DND-41 (cell line): ENCODE results near the gene CYB5B.
"Not testable (repeated sequence)": the region's sequence is repeated elsewhere in the genome, so short reads cannot be mapped to it uniquely, and the experiment has no call there.

ENCODE experiments used
- ATAC-seq: fragments of 200-7000 bp; cut with Tn5 transposase; 3 replicates; pipeline ENCODE4 v1.9.1; 2021; ENCODE audit warnings: low read depth; ENCODE audit not compliant: insufficient read depth
- DNase-seq: peaks from one replicate; pipeline ENCODE4 v3.0.0-alpha.2; 2020
- H2AFZ ChIP-seq: 2 replicates; pipeline ENCODE4 v1.6.0; 2012; ENCODE audit warnings: low read depth, low read length
- H3K27ac ChIP-seq: 2 replicates; pipeline ENCODE4 v1.5.1; 2012; ENCODE audit warnings: low read length, inconsistent platforms
- H3K27me3 ChIP-seq: fragments of 200-600 bp; sonication (generic); 2 replicates; pipeline ENCODE4 v1.6.0; 2012; ENCODE audit warnings: low read length, mild to moderate bottlenecking, inconsistent platforms; ENCODE audit not compliant: insufficient read depth, poor library complexity
- H3K36me3 ChIP-seq: 2 replicates; pipeline ENCODE4 v1.5.1; 2012; ENCODE audit warnings: low read length, inconsistent platforms; ENCODE audit not compliant: insufficient read depth
- H3K4me1 ChIP-seq: 2 replicates; pipeline ENCODE4 v1.5.1; 2012; ENCODE audit warnings: mild to moderate bottlenecking, low read length; ENCODE audit not compliant: insufficient read depth
- H3K4me2 ChIP-seq: 2 replicates; pipeline ENCODE4 v1.6.0; 2012; ENCODE audit warnings: mild to moderate bottlenecking, moderate library complexity, low read length, inconsistent platforms; ENCODE audit not compliant: insufficient read depth
- H3K4me3 ChIP-seq, 2 experiments: fragments of 200-600 bp in 1 of 2; shearing (Covaris generic) in 1 of 2; 2 replicates each; pipeline ENCODE4 v1.5.1; 2012 to 2016; ENCODE audit warnings: inconsistent platforms in 2 of 2, low read length in 2 of 2, mild to moderate bottlenecking in 2 of 2, low read depth in 1 of 2, moderate library complexity in 1 of 2
- H3K79me2 ChIP-seq: 2 replicates; pipeline ENCODE4 v1.6.0; 2012; ENCODE audit warnings: low read length, inconsistent platforms; ENCODE audit not compliant: insufficient read depth
- H3K9ac ChIP-seq: 2 replicates; pipeline ENCODE4 v1.6.0; 2012; ENCODE audit warnings: low read depth, mild to moderate bottlenecking, inconsistent platforms, low read length, moderate library complexity
- H3K9me3 ChIP-seq: 2 replicates; pipeline ENCODE4 v1.5.1; 2012; ENCODE audit warnings: low read length, moderate library complexity, mild to moderate bottlenecking, inconsistent platforms; ENCODE audit not compliant: insufficient read depth, severe bottlenecking
- H4K20me1 ChIP-seq: 2 replicates; pipeline ENCODE4 v1.6.0; 2012; ENCODE audit warnings: low read length; ENCODE audit not compliant: insufficient read depth
- CTCF ChIP-seq: IDR thresholded peaks from 2 replicates; pipeline ENCODE4 v1.5.1; 2012; ENCODE audit warnings: borderline replicate concordance, low read length, moderate library complexity, mild to moderate bottlenecking; ENCODE audit not compliant: poor library complexity, severe bottlenecking; ENCODE audit errors: extremely low read depth
- EZH2 ChIP-seq: IDR thresholded peaks from 3 replicates; pipeline ENCODE4 v1.6.1; 2012; ENCODE audit warnings: borderline replicate concordance, low read depth, mild to moderate bottlenecking, moderate library complexity, low read length, inconsistent platforms; ENCODE audit not compliant: severe bottlenecking

The CYB5B gene

GRCh38 chr16:69440250-69440649 is 15.8 kb downstream of the CYB5B start:
- ATAC-seq: no peak

GRCh38 chr16:69441030-69441429 is 16.6 kb downstream of the CYB5B start:
- H3K9me3 ChIP-seq, H3K27ac ChIP-seq, H3K9ac ChIP-seq, H3K4me2 ChIP-seq, H3K27me3 ChIP-seq, H3K4me3 ChIP-seq, H2AFZ ChIP-seq, DNase-seq, ATAC-seq: not testable (repeated sequence)
- peaks cover 97% of the 10 kb centered on the region for H3K79me2 ChIP-seq
- H4K20me1 ChIP-seq: peaks cover 22% of the 10 kb centered on the region
- H3K4me1 ChIP-seq: peaks cover 11% of the 10 kb centered on the region; the same call in 1 of the 2 replicates
- peaks cover 22% of the 10 kb centered on the region; the same call in 1 of the 2 replicates for H3K36me3 ChIP-seq

More at GRCh38 chr16:69440250-69440649, 15.8 kb downstream of the CYB5B start:
- H3K4me2 ChIP-seq: no peak overlapping the region
- H3K9me3 ChIP-seq: no peaks in the 10 kb centered on the region
- H3K27ac ChIP-seq: no peak overlapping the region
- TF ChIP-seq EZH2 (no peak), CTCF (no peak)
- no peaks in the 10 kb centered on the region for H3K27me3 ChIP-seq
- H3K36me3 ChIP-seq: peaks cover 26% of the 10 kb centered on the region; the same call in 1 of the 2 replicates
- no peak overlapping the region for H2AFZ ChIP-seq
- H4K20me1 ChIP-seq: peaks cover 23% of the 10 kb centered on the region
- no peak for DNase-seq
- H3K9ac ChIP-seq: no peak overlapping the region
- peaks cover 11% of the 10 kb centered on the region; the same call in 1 of the 2 replicates for H3K4me1 ChIP-seq
- no peak overlapping the region for H3K4me3 ChIP-seq
- H3K79me2 ChIP-seq: peaks cover 97% of the 10 kb centered on the region

- H3K36me3 ChIP-seq: peaks cover 39% of the 10 kb centered on the region
- ATAC-seq: peak; percentile 78
- H4K20me1 ChIP-seq: peaks cover 22% of the 10 kb centered on the region
- no peak for DNase-seq
- no peak overlapping the region for H3K9ac ChIP-seq
- no peaks in the 10 kb centered on the region for H3K9me3 ChIP-seq
- H3K79me2 ChIP-seq: peaks cover 80% of the 10 kb centered on the region
- no peak overlapping the region for H2AFZ ChIP-seq
- H3K27ac ChIP-seq: no peak overlapping the region
- no peak overlapping the region for H3K4me3 ChIP-seq
- H3K27me3 ChIP-seq: no peaks in the 10 kb centered on the region
- peak overlapping the region; percentile 39; the same call in 1 of the 2 replicates for H3K4me2 ChIP-seq
- TF ChIP-seq CTCF: no peak
- TF ChIP-seq EZH2: no peak
- peaks cover 11% of the 10 kb centered on the region; the same call in 1 of the 2 replicates for H3K4me1 ChIP-seq
Measured at GRCh38 chr16:69443927-69444631, 19.7 kb downstream of the CYB5B start.

GRCh38 chr16:69444873-69445517 is 20.6 kb downstream of the CYB5B start:
- no peaks in the 10 kb centered on the region for H3K9me3 ChIP-seq
- no peak overlapping the region for H3K27ac ChIP-seq
- H3K79me2 ChIP-seq: peaks cover 73% of the 10 kb centered on the region
- peaks cover 22% of the 10 kb centered on the region for H4K20me1 ChIP-seq
- H2AFZ ChIP-seq: no peak overlapping the region
- peaks cover 45% of the 10 kb centered on the region for H3K36me3 ChIP-seq
- TF ChIP-seq EZH2: no peak
- no peak for TF ChIP-seq CTCF
- no peaks in the 10 kb centered on the region for H3K27me3 ChIP-seq
- no peak overlapping the region for H3K9ac ChIP-seq
- no peak overlapping the region for H3K4me3 ChIP-seq
- peak; percentile 41; the same call in 1 of the 3 replicates for ATAC-seq
- H3K4me2 ChIP-seq: no peak overlapping the region
- no peak for DNase-seq
- H3K4me1 ChIP-seq: peaks cover 11% of the 10 kb centered on the region; the same call in 1 of the 2 replicates
